ENCODE data around the gene SSBP3. TPM values are rescaled to one million over a fixed set of nuclear protein-coding genes. Genes with fewer than 3 reads are reported as not detected.

Gene SSBP3
- polyA plus RNA-seq, 1 donor (not counting 4 experiments of a cell fraction or from before 2014, with no cell fraction given), result 16.9 TPM

- no peak for TF ChIP-seq CTCF (optimal IDR thresholded peaks at IDR 0.05 in 1 of 3, IDR thresholded peaks at IDR 0.05 in 1 of 3, conservative IDR thresholded peaks at IDR 0.05 in 1 of 3; ENCODE audit: extremely low read depth in 1 of 3, insufficient read depth in 2 of 3, low read length in 3 of 3)
- no peak for TF ChIP-seq EZH2 (IDR thresholded peaks at IDR 0.05; ENCODE audit: low read length)
- no peaks in the 10 kb centered on the region for H4K20me1 ChIP-seq (ENCODE audit: control insufficient read depth, extremely low read depth, insufficient read depth, low read length)
These were observed 5.9 kb downstream of the SSBP3 start for GRCh38 chr1:54400329-54400728.

DNA sequence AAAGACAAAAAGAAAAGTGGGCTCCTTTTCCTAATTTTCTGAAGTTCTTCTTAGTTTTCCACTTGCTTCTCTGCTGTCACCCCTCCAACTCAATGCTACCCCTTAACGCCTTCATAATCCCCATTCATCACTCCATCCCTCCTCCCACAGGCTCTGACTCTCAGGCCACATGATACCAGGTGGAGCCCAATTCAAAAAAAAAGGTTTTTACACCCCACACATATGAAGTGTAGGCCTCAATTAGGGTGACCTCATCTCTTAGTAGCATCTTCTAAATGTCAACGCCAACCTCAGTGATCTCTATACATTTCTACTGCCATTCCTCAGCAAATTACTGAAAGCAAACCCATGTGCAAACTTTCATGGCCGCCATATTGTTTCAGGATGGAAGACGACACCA, 6.4 kb downstream of the SSBP3 start:
- dilution Hi-C loops (cut with MboI; ENCODE audit: extremely low pct_ligation_motif_present, low sequenced_read_pairs), result no loop called here
- H3K4me2 ChIP-seq (ENCODE audit: control insufficient read depth, extremely low read depth, insufficient read depth, low read depth, low read length), result no peak overlapping the region
- no peaks in the 10 kb centered on the region for H3K79me2 ChIP-seq (ENCODE audit: control insufficient read depth, insufficient read depth, low read length)
- H3K9me3 ChIP-seq (ENCODE audit: control insufficient read depth, low read depth, low read length), result no peaks in the 10 kb centered on the region
- no peak overlapping the region for H3K9ac ChIP-seq (ENCODE audit: control insufficient read depth, extremely low read depth, insufficient read depth, low read length)
- H2AFZ ChIP-seq (ENCODE audit: control insufficient read depth, low read length), result no peak overlapping the region
- no peak for DNase-seq (ENCODE audit: low read depth, low spot score)
- TF ChIP-seq CTCF (optimal IDR thresholded peaks at IDR 0.05 in 1 of 3, IDR thresholded peaks at IDR 0.05 in 1 of 3, conservative IDR thresholded peaks at IDR 0.05 in 1 of 3; ENCODE audit: extremely low read depth in 1 of 3, insufficient read depth in 2 of 3, low read length in 3 of 3), result no peak
- TF ChIP-seq EZH2 (IDR thresholded peaks at IDR 0.05; ENCODE audit: low read length), result no peak
- no peaks in the 10 kb centered on the region for H3K9me1 ChIP-seq (ENCODE audit: control insufficient read depth, extremely low read depth, insufficient read depth, low read length)
- peaks cover 10 to 27% of the 10 kb centered on the region in 2 experiments for H3K36me3 ChIP-seq (ENCODE audit: control insufficient read depth in 2 of 2, extremely low read depth in 1 of 2, insufficient read depth in 2 of 2, low read length in 2 of 2)
- H3K27ac ChIP-seq (ENCODE audit: control insufficient read depth, insufficient read depth, low read length), result no peak overlapping the region
- no peaks in the 10 kb centered on the region for H4K20me1 ChIP-seq (ENCODE audit: control insufficient read depth, extremely low read depth, insufficient read depth, low read length)
- FAIRE-seq, result no peak
- H3K4me1 ChIP-seq (ENCODE audit: control insufficient read depth, extremely low read depth, insufficient read depth, low read length), result peaks cover 16% of the 10 kb centered on the region
- no peaks in the 10 kb centered on the region for H3K27me3 ChIP-seq (ENCODE audit: control insufficient read depth, extremely low read depth, insufficient read depth, low read length)
- no peak overlapping the region for H3K4me3 ChIP-seq (ENCODE audit: control insufficient read depth in 2 of 3, extremely low read depth in 1 of 3, insufficient read depth in 2 of 3, low read depth in 1 of 3, low read length in 3 of 3)

More at GRCh38 chr1:54400329-54400728, 5.9 kb downstream of the SSBP3 start:
- Histone ChIP-seq H3K9me3 (ENCODE audit: control insufficient read depth, low read depth, low read length) (no peaks in the 10 kb centered on the region), H3K4me3 (ENCODE audit: control insufficient read depth in 2 of 3, extremely low read depth in 1 of 3, insufficient read depth in 2 of 3, low read depth in 1 of 3, low read length in 3 of 3) (no peak overlapping the region), H3K27ac (ENCODE audit: control insufficient read depth, insufficient read depth, low read length) (no peak overlapping the region), H2AFZ (ENCODE audit: control insufficient read depth, low read length) (no peak overlapping the region), H3K4me1 (ENCODE audit: control insufficient read depth, extremely low read depth, insufficient read depth, low read length) (peaks cover 19% of the 10 kb centered on the region), H3K4me2 (ENCODE audit: control insufficient read depth, extremely low read depth, insufficient read depth, low read depth, low read length) (no peak overlapping the region), H3K36me3 (ENCODE audit: control insufficient read depth in 2 of 2, extremely low read depth in 1 of 2, insufficient read depth in 2 of 2, low read length in 2 of 2) (peaks cover 10 to 27% of the 10 kb centered on the region in 2 experiments), H3K79me2 (ENCODE audit: control insufficient read depth, insufficient read depth, low read length) (peaks cover 2% of the 10 kb centered on the region), H3K9me1 (ENCODE audit: control insufficient read depth, extremely low read depth, insufficient read depth, low read length) (no peaks in the 10 kb centered on the region), H3K27me3 (ENCODE audit: control insufficient read depth, extremely low read depth, insufficient read depth, low read length) (no peaks in the 10 kb centered on the region), H3K9ac (ENCODE audit: control insufficient read depth, extremely low read depth, insufficient read depth, low read length) (no peak overlapping the region)
- dilution Hi-C loops (cut with MboI; ENCODE audit: extremely low pct_ligation_motif_present, low sequenced_read_pairs), result no loop called here
- FAIRE-seq (no peak), DNase-seq (ENCODE audit: low read depth, low spot score) (no peak)
